ENCODE data around the gene ABHD8. TPM values are rescaled to one million over a fixed set of nuclear protein-coding genes. Genes with fewer than 3 reads are reported as not detected.

ABHD8 gene
- total and polyA plus RNA-seq, 2 experiments from 2014 or later: 5.5 to 16.5 TPM

DNA sequence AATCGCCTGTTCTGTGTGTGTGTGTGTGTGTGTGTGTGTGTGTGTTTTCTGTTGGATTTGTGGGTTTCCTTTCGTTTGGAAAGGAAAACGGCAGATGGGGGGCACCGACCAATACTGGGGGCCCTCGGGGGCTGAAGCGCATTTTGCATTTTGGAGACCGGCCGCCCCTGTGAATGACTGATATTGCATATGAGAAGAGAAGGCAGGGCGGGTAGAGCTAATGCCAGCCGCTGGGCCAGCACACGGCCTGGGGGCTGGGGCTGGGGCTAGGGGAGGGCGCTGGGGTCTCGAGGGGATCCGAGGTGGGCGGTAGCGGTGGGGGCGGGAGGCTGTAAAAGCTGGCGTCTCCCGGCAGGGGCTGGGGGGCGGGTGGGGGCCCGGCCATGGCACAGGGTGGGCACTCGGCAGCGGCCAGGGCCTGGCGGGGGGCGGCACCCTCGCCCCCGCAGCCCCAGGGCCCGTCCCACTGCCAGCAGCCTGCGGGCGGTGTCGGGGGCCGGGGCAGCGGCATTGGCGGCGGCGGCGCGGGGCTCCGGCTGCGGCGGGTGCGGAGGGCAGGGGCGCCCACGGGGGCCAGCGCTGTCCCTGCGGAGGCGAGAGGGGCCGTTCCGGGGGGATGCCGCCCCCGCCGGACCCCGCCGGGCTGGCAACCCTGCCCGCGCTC, 20.2 kb upstream of the ABHD8 start:
- Mint-ChIP-seq H3K4me3 (no peak overlapping the region; the same call in 2 of the 3 replicates), H3K27ac (no peak overlapping the region), H3K4me1 (peaks cover 20% of the 10 kb centered on the region), H3K27me3 (ENCODE audit: insufficient read depth, low read depth, poor library complexity) (peaks cover 22% of the 10 kb centered on the region), H3K9me3 (no peaks in the 10 kb centered on the region; the same call in 2 of the 3 replicates), H3K36me3 (ENCODE audit: low read depth) (peaks cover 32% of the 10 kb centered on the region)
- no peak overlapping the region for H2AFZ ChIP-seq
- H3K27me3 ChIP-seq (ENCODE audit: insufficient read depth): no peaks in the 10 kb centered on the region
- H3K27ac ChIP-seq (ENCODE audit: low read depth): 0 out of 2 replicates have a peak overlapping the region, but pooled peaks have one; percentile 88
- peaks cover 5% of the 10 kb centered on the region; the same call in 1 of the 2 replicates for H3K36me3 ChIP-seq (ENCODE audit: insufficient read depth)
- peak overlapping the region; percentile 32; the same call in 1 of the 2 replicates for H3K4me3 ChIP-seq
- H4K20me1 ChIP-seq (replicated peaks; ENCODE audit: insufficient read depth): no peaks in the 10 kb centered on the region; the same call in 1 of the 2 replicates
- ATAC-seq (no peak), DNase-seq (ENCODE audit: low spot score) (no peak)
- H3K9me2 ChIP-seq (ENCODE audit: insufficient read depth): no peaks in the 10 kb centered on the region
- H3K79me2 ChIP-seq (replicated peaks; ENCODE audit: insufficient read depth): no peaks in the 10 kb centered on the region
- H3F3A ChIP-seq (replicated peaks; ENCODE audit: low read depth): peaks cover 33% of the 10 kb centered on the region
- H3K4me1 ChIP-seq (ENCODE audit: insufficient read depth): peaks cover 25% of the 10 kb centered on the region
- peak overlapping the region; percentile 51 for H3K4me2 ChIP-seq
- TF ChIP-seq, protein P1, sequence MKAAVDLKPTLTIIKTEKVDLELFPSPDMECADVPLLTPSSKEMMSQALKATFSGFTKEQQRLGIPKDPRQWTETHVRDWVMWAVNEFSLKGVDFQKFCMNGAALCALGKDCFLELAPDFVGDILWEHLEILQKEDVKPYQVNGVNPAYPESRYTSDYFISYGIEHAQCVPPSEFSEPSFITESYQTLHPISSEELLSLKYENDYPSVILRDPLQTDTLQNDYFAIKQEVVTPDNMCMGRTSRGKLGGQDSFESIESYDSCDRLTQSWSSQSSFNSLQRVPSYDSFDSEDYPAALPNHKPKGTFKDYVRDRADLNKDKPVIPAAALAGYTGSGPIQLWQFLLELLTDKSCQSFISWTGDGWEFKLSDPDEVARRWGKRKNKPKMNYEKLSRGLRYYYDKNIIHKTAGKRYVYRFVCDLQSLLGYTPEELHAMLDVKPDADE (IDR thresholded peaks at IDR 0.05): no peak
- TF ChIP-seq EZH2phosphoT487 (IDR thresholded peaks at IDR 0.05; ENCODE audit: unreplicated experiment) (no peak), ZNF462 (CRISPR knock-in tag; IDR thresholded peaks at IDR 0.05) (no peak), NANOG (IDR thresholded peaks at IDR 0.05; ENCODE audit: borderline replicate concordance) (no peak), JUNB (IDR thresholded peaks at IDR 0.05; ENCODE audit: unreplicated experiment) (no peak), EZH2 (IDR thresholded peaks at IDR 0.05; ENCODE audit: low read depth, unreplicated experiment) (no peak), CTCF (conservative IDR thresholded peaks at IDR 0.05; ENCODE audit: low read depth in 2 of 2) (no peak), ZNF331 (CRISPR knock-in tag; IDR thresholded peaks at IDR 0.05; ENCODE audit: low read depth) (no peak), POLR2AphosphoS5 (IDR thresholded peaks at IDR 0.05; ENCODE audit: low read depth) (no peak), REST (IDR thresholded peaks at IDR 0.05; ENCODE audit: unreplicated experiment) (no peak), ZNF114 (CRISPR knock-in tag; IDR thresholded peaks at IDR 0.05) (no peak), CREB1 (CRISPR knock-in tag; IDR thresholded peaks at IDR 0.05; ENCODE audit: low read depth) (no peak), STAT1 (IDR thresholded peaks at IDR 0.05; ENCODE audit: unreplicated experiment) (no peak)
